Lower leg skin (tissue), 4 donors: ENCODE measurements around the gene PDLIM4. TPM values are rescaled to one million over a fixed set of nuclear protein-coding genes. Genes with fewer than 3 reads are reported as not detected.

Experiments
- DNase-seq, 2 donors: peaks; one replicate each; pipeline ENCODE4 v3.0.0-alpha.2; 2019; ENCODE audit warnings: low spot score in 2 of 2
- H3K4me3 ChIP-seq: fragments of 200-600 bp; sonication (generic); 2 replicates; pipeline ENCODE4 v1.5.1; 2017; ENCODE audit warnings: mild to moderate bottlenecking, low read depth; ENCODE audit not compliant: poor library complexity, severe bottlenecking
- POLR2A ChIP-seq, 2 donors: fragments of 450-650 bp; IDR thresholded peaks; one replicate each; pipeline ENCODE4 v1.6.1; 2016 to 2017; ENCODE audit warnings: antibody characterized with exemption in 2 of 2, mild to moderate bottlenecking in 1 of 2, moderate library complexity in 1 of 2
- WGBS, 2 donors: methylation state at CpG; one replicate each; pipeline ENCODE4 v1.1.5; 2018; 5-methylcytosine and 5-hydroxymethylcytosine counted together
- intact Hi-C: fragments of 100-400 bp; cut with DNase I; formaldehyde crosslinking; loops from one replicate; pipeline ENCODE4 v1.15.0; 2023; ENCODE audit warnings: low total_unique reads
- total RNA-seq, 4 donors: library from RNA; depleted of rRNA; stranded (reverse); fragments of >200 nt; gene quantifications; one replicate each; pipeline ENCODE4 v1.1.0, GENCODE V29; 2016
- TF ChIP-seq, protein P1 (sequence below), 3 donors: fragments of 450-650 bp; IDR thresholded peaks; one replicate each; pipeline ENCODE4 v1.5.1; 2016; ENCODE audit warnings: antibody characterized with exemption in 3 of 3, mild to moderate bottlenecking in 3 of 3, moderate library complexity in 2 of 3

PDLIM4 gene
- total RNA-seq, 4 donors from 2014 or later = 52.5 to 191 (median 85.9) TPM

DNA sequence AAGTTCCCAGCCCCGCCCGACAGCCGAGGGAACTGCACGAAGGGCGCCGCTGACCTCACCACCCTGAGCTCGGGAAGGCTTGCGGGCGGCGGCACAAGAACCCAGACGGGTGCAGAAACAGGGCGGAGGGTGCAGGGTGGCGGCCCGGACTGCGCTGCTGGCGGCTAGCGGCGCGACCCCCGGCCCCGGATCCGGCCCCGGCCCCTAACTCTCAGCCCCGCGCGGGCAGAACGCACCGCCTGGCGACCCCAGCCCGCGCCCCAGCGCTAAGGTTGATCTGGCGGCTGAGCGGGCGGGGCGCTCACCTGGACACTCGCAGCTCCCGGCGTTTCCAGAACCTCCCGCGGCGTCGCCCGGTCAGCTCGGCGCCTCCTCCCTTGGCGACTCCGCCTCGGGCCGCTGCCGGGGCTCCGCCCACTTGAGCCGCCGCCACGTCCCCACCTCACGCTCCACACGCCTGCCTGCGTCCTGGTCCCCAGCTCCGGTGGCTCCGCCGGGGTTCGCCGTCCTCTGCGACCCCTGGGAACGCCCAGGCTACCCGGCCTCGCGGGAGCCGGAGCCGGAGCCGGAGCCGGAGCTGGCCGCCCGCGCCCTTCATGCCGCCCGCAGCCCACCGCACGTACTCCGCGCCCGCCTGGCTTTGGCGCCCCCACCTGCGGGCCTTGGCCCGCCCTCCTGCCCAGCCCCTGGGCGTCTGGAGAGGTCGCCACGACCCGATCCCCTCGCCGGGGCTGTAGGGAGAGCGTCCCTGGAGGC is 29.8 kb upstream of the PDLIM4 start, which contains the start of gene P4HA2:
P4HA2 (minus strand) TSS at position 369 of the 756 bp plus-strand sequence. CDS start 9,227 bp downstream, outside the sequence.
- intact Hi-C loops = no loop called here
- peak; percentile 70 to 96 for DNase-seq
- peak within 1 kb of the TSS; percentile 72 for H3K4me3 ChIP-seq
- TF ChIP-seq, protein P1, sequence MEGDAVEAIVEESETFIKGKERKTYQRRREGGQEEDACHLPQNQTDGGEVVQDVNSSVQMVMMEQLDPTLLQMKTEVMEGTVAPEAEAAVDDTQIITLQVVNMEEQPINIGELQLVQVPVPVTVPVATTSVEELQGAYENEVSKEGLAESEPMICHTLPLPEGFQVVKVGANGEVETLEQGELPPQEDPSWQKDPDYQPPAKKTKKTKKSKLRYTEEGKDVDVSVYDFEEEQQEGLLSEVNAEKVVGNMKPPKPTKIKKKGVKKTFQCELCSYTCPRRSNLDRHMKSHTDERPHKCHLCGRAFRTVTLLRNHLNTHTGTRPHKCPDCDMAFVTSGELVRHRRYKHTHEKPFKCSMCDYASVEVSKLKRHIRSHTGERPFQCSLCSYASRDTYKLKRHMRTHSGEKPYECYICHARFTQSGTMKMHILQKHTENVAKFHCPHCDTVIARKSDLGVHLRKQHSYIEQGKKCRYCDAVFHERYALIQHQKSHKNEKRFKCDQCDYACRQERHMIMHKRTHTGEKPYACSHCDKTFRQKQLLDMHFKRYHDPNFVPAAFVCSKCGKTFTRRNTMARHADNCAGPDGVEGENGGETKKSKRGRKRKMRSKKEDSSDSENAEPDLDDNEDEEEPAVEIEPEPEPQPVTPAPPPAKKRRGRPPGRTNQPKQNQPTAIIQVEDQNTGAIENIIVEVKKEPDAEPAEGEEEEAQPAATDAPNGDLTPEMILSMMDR (IDR thresholded peaks at IDR 0.05) = no peak
- no peak for TF ChIP-seq POLR2A (IDR thresholded peaks at IDR 0.05)
- 1 to 2% methylated on average over 8 to 29 of the region's 92 CpGs for WGBS, 2 donors

DNA sequence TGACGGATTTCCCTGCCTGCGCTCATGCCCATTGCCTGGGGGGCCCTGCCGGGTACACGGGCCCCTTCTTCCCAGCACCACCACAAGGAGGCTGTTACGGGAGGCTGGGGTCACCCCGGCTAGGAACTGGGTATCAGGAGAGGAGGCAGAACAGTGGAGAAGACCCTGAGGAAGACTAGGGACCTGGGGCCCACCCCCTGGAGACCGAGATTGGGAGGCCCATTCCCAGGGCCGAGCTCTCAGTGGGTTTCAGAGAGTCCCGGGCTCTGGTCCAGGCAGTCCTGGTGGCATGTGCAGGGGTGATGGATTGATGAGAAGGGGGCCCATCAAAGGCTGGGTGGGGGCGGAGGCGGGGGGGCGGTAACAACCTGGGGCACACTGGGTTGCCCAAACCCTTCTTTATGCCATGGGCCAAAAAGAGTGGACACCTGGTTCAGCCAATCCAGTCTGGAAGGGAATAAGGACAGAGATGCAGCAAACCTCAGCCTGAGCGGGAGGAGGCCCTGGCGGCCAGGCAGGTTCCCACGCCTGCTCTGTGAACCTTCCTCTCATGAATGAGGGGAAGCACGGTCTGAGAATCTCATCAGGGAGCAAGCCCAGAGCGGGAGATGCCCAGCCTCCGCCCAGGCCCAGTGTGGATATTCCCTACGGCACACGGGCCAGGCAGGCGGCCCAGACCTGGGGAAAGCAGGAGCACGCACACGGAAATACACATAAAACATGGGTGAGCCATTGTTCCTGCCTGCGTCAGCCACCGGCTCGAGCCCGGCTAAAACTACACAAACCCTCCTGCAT is 29.1 kb upstream of the PDLIM4 start:
- TF ChIP-seq, protein P1 (IDR thresholded peaks at IDR 0.05) = no peak
- TF ChIP-seq POLR2A (IDR thresholded peaks at IDR 0.05) = no peak
- H3K4me3 ChIP-seq = peak overlapping the region; percentile 72
- WGBS, 2 donors = 65 to 72% methylated on average over 23 to 24 of the region's 27 CpGs
- DNase-seq = peak in 1 of 2 donors; percentile 84
- intact Hi-C loops = no loop called here

DNA sequence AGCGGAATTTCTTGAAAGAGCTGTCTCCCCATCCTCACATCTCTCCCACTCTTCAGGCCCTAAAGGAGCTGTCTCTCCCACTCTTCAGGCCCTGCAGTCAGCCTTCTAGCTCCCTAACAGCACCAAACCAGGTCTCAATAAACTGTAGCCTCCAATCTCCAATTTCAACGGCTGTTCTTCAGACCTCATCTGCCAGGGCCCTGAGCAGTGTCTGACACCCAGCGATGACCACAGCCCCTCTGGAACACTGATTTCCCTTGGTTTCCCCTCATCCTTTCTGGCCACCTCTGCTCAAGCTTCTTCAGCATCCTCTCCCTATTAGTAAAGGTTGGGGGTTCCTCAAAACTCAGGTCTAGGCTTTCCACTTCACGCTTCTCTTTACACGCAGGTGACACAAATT is 28.3 kb upstream of the PDLIM4 start:
- no peak overlapping the region for H3K4me3 ChIP-seq
- intact Hi-C loops = no loop called here
- TF ChIP-seq, protein P1 (IDR thresholded peaks at IDR 0.05) = no peak
- TF ChIP-seq POLR2A (IDR thresholded peaks at IDR 0.05) = no peak
- peak in 1 of 2 donors; percentile 50 for DNase-seq
- WGBS, 2 donors = 95 to 97% methylated on average over 5 of the region's 5 CpGs

DNA sequence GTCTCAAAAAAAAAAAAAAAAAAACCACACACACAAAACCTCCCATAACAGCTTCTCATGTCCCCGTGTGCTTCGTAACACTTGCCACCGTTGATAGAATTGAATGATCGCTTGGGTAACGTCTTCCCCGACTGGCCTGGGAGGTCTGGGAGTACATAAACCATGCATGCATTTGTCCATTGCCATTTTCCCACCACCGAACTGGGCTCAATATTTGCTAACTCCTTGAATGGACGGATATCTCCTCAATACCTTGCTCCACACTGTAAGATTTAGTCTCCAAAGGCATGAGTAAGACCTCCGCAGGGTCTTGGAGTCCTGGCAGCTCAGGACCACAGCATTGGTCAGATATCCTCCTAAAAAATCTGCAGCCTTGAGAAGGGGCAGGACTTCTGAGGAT is 26.6 kb upstream of the PDLIM4 start:
- WGBS, 2 donors = 93 to 97% methylated on average over 9 of the region's 9 CpGs
- no peak for DNase-seq
- intact Hi-C loops = no loop called here
- no peak for TF ChIP-seq POLR2A (IDR thresholded peaks at IDR 0.05)
- TF ChIP-seq, protein P1 (IDR thresholded peaks at IDR 0.05) = no peak
- no peak overlapping the region for H3K4me3 ChIP-seq

DNA sequence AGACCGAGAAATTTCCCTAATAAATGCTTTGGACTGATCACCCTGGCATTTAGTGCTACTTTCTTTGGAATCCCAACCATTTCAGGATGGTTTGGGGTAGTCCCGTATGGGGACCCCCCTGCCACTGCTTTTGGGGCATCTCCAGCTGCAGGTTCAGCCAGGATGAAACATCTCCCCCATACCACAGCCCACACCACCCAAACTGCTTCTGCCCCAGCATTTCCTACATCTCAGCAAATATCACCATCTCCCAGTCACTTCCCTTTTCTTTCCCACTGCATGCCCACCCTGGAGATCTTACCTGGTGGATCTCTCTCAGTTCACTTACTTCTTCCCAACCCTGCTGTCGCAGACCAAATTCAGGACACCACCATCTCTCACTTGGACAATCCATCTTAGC is 25.0 kb upstream of the PDLIM4 start:
- H3K4me3 ChIP-seq = no peak overlapping the region
- TF ChIP-seq, protein P1 (IDR thresholded peaks at IDR 0.05) = no peak
- no peak for TF ChIP-seq POLR2A (IDR thresholded peaks at IDR 0.05)
- intact Hi-C loops = no loop called here
- DNase-seq = peak in 1 of 2 donors; percentile 39
- 85 to 92% methylated on average over 3 of the region's 3 CpGs for WGBS, 2 donors
